HG03565 (cell line): Measurements from ENCODE around the gene CENPM.

Experiments
- ATAC-seq: cut with Tn5 transposase; IDR thresholded peaks from one replicate; pipeline ENCODE4 v1.9.1; 2021; ENCODE audit warnings: mild to moderate bottlenecking, moderate library complexity; ENCODE audit not compliant: unreplicated experiment

CENPM gene

GRCh38 chr22:41933411-41934177 is 13.4 kb downstream of the CENPM start:
- no peak for ATAC-seq

- no peak for ATAC-seq
Measured at GRCh38 chr22:41932353-41932752, 14.6 kb downstream of the CENPM start.

GRCh38 chr22:41931701-41932269 is 15.2 kb downstream of the CENPM start:
- no peak for ATAC-seq

- ATAC-seq = no peak
Measured at GRCh38 chr22:41929418-41929810, 17.5 kb downstream of the CENPM start.

- ATAC-seq = no peak
Measured at GRCh38 chr22:41928593-41929417, 18.1 kb downstream of the CENPM start.

- ATAC-seq = no peak
Measured at GRCh38 chr22:41927813-41928212, 19.1 kb downstream of the CENPM start.

GRCh38 chr22:41925783-41926460 is 21.0 kb downstream of the CENPM start:
- no peak for ATAC-seq

- ATAC-seq = no peak
Measured at GRCh38 chr22:41923595-41924276, 23.2 kb downstream of the CENPM start.

GRCh38 chr22:41922940-41923594 is 23.9 kb downstream of the CENPM start:
- ATAC-seq = no peak

GRCh38 chr22:41922328-41922727 is 24.6 kb downstream of the CENPM start:
- no peak for ATAC-seq

GRCh38 chr22:41920271-41920976 is 26.5 kb downstream of the CENPM start:
- ATAC-seq = no peak

GRCh38 chr22:41919357-41920224 is 27.4 kb downstream of the CENPM start:
- peak; percentile 35 for ATAC-seq

GRCh38 chr22:41917903-41918791 is 28.8 kb downstream of the CENPM start:
- ATAC-seq = no peak

- no peak for ATAC-seq
Measured at GRCh38 chr22:41917375-41917902, 29.5 kb downstream of the CENPM start.

- no peak for ATAC-seq
Measured at GRCh38 chr22:41916745-41917358, 30.1 kb downstream of the CENPM start.

- ATAC-seq = no peak
Measured at GRCh38 chr22:41915786-41916493, 31.0 kb downstream of the CENPM start.
